K562 (cell line): ENCODE data around the gene LPIN1. TPM values are rescaled to one million over a fixed set of nuclear protein-coding genes. Genes with fewer than 3 reads are reported as not detected.

Experiments
- CREM ChIP-seq: IDR thresholded peaks from 2 replicates; pipeline ENCODE4 v1.6.1; 2014; ENCODE audit warnings: antibody characterized with exemption, low read depth
- HDAC8 ChIP-seq: fragments of 450-650 bp; IDR thresholded peaks from 2 replicates; pipeline ENCODE4 v1.6.1; 2016; ENCODE audit warnings: mild to moderate bottlenecking, missing genetic modification characterization, moderate library complexity, missing compliant biosample characterization
- HIVEP1 ChIP-seq: fragments of 250-450 bp; sonication (Bioruptor Pico); IDR thresholded peaks from 2 replicates; pipeline ENCODE4 v1.4.0; 2020; ENCODE audit warnings: mild to moderate bottlenecking
- RAD21 ChIP-seq, 2 experiments: fragments of 250-450 bp in 1 of 2; fragments of 450-650 bp in 1 of 2; sonication (Bioruptor Pico) in 1 of 2; formaldehyde crosslinking in 1 of 2; IDR thresholded peaks in 1 of 2; conservative IDR thresholded peaks in 1 of 2; 2 replicates each; pipeline versions ENCODE4 v1.4.0 to v1.8.0; 2020 to 2022; ENCODE audit warnings: mild to moderate bottlenecking in 2 of 2, moderate library complexity in 1 of 2
- SMARCA4 ChIP-seq: fragments of 450-650 bp; IDR thresholded peaks from 2 replicates; pipeline ENCODE4 v1.6.1; 2016
- TAF9B ChIP-seq: fragments of 450-650 bp; IDR thresholded peaks from 2 replicates; pipeline ENCODE4 v1.6.1; 2018; ENCODE audit warnings: mild to moderate bottlenecking; ENCODE audit not compliant: partially characterized antibody
- ZNF146 ChIP-seq: IDR thresholded peaks from one replicate; pipeline ENCODE4 v1.6.1; 2018; ENCODE audit warnings: missing compliant biosample characterization; ENCODE audit not compliant: unreplicated experiment
- ZNF830 ChIP-seq: fragments of 250-450 bp; sonication (Bioruptor Pico); IDR thresholded peaks from 2 replicates; pipeline ENCODE4 v1.5.0; 2021; ENCODE audit warnings: mild to moderate bottlenecking
- polyA plus RNA-seq, 8 experiments: library from polyadenylated mRNA; depleted of rRNA in 4 of 8; stranded (reverse) in 5 of 8; unstranded in 3 of 8; fragments of >200 nt; fragmentation: Nextera tagmentation in 2 of 8; fragmentation: Illumina TruSeq in 1 of 8; extraction: Ambion mirVana in 2 of 8; extraction: Trizol in 1 of 8; gene quantifications; 2 replicates each; pipeline versions ENCODE4 v1.2.1 to v1.2.3, GENCODE V29; 2011 to 2014; ENCODE audit warnings: inconsistent platforms in 1 of 8, missing spikeins in 1 of 8
- total RNA-seq, 7 experiments: library from RNA; depleted of rRNA in 6 of 7; stranded (reverse); fragments of >200 nt in 6 of 7; fragmentation: Illumina TruSeq in 2 of 7; extraction: Trizol in 2 of 7; gene quantifications; 2 replicates each; pipeline versions ENCODE4 v1.2.1 to v1.2.3, GENCODE V29; 2011 to 2021; ENCODE audit warnings: low replicate concordance in 1 of 7
- TF ChIP-seq, protein P1 (sequence below), 2 experiments: fragments of 450-650 bp; formaldehyde crosslinking in 1 of 2; IDR thresholded peaks; 2 replicates each; pipeline versions ENCODE4 v1.4.0 to v1.6.1; 2014 to 2020; ENCODE audit warnings: mild to moderate bottlenecking in 2 of 2, borderline replicate concordance in 1 of 2, low read depth in 1 of 2
- TF ChIP-seq, protein P2 (sequence below), 2 experiments: fragments of 450-650 bp in 1 of 2; sonication (generic) in 1 of 2; formaldehyde crosslinking in 1 of 2; IDR thresholded peaks; 2 replicates each; pipeline versions ENCODE4 v1.7.1 to v1.9.0; 2016 to 2022; ENCODE audit warnings: inconsistent platforms in 1 of 2, mild to moderate bottlenecking in 1 of 2, missing genetic modification reagents in 1 of 2

Gene LPIN1
- total and polyA plus RNA-seq, 9 of the 15 experiments (the other 6 are each of a cell fraction or from before 2014, with no cell fraction given) = 9.2 to 84.0 (median 27.8) TPM

DNA sequence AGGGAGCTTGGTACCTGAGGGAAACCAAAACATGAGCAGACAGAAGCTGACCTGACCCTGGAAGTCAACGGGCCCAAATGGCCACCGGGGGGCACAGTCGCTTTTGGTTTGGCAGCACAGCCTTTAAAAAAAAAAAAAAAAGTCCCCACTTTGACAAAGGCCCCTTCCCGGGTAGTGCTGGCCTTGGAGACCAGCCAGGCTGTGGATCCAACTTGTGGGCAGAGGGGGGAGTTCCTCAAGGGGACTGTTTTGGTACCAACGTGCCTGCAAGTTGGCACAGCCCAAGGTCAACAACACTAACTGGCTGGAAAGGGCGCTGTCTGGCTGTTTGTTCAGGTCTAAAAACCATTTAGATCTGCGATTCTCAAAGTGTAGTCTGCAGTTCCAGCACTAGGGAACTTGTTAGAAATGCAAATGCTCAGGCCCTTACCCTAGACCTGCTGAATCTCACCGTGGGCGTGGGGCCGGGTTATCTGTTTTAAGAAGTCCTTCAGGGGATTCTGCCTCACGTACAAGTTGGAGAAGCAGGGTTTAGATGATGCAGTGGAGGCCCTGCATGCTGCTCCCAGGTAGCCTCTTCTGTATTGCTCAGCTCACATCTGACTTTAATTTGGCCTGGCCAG lies 83.0 kb downstream of the LPIN1 start (continued):
- TF ChIP-seq, protein P1, sequence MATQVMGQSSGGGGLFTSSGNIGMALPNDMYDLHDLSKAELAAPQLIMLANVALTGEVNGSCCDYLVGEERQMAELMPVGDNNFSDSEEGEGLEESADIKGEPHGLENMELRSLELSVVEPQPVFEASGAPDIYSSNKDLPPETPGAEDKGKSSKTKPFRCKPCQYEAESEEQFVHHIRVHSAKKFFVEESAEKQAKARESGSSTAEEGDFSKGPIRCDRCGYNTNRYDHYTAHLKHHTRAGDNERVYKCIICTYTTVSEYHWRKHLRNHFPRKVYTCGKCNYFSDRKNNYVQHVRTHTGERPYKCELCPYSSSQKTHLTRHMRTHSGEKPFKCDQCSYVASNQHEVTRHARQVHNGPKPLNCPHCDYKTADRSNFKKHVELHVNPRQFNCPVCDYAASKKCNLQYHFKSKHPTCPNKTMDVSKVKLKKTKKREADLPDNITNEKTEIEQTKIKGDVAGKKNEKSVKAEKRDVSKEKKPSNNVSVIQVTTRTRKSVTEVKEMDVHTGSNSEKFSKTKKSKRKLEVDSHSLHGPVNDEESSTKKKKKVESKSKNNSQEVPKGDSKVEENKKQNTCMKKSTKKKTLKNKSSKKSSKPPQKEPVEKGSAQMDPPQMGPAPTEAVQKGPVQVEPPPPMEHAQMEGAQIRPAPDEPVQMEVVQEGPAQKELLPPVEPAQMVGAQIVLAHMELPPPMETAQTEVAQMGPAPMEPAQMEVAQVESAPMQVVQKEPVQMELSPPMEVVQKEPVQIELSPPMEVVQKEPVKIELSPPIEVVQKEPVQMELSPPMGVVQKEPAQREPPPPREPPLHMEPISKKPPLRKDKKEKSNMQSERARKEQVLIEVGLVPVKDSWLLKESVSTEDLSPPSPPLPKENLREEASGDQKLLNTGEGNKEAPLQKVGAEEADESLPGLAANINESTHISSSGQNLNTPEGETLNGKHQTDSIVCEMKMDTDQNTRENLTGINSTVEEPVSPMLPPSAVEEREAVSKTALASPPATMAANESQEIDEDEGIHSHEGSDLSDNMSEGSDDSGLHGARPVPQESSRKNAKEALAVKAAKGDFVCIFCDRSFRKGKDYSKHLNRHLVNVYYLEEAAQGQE (IDR thresholded peaks at IDR 0.05; ENCODE audit: borderline replicate concordance) = peak; percentile 69; the same call in 1 of the 2 replicates
- TF ChIP-seq, protein P1 (CRISPR knock-in tag; IDR thresholded peaks at IDR 0.05; ENCODE audit: low read depth) = no peak
- TF ChIP-seq HDAC8 (tag) (no peak), SMARCA4 (no peak), HIVEP1 (no peak), ZNF830 (no peak), RAD21 (CRISPR knock-in tag; conservative IDR thresholded peaks at IDR 0.05 in 1 of 2, IDR thresholded peaks at IDR 0.05 in 1 of 2) (peak; percentile 82 to 87), CREM (no peak), ZNF146 (no peak), TAF9B (no peak)
- TF ChIP-seq, protein P2, sequence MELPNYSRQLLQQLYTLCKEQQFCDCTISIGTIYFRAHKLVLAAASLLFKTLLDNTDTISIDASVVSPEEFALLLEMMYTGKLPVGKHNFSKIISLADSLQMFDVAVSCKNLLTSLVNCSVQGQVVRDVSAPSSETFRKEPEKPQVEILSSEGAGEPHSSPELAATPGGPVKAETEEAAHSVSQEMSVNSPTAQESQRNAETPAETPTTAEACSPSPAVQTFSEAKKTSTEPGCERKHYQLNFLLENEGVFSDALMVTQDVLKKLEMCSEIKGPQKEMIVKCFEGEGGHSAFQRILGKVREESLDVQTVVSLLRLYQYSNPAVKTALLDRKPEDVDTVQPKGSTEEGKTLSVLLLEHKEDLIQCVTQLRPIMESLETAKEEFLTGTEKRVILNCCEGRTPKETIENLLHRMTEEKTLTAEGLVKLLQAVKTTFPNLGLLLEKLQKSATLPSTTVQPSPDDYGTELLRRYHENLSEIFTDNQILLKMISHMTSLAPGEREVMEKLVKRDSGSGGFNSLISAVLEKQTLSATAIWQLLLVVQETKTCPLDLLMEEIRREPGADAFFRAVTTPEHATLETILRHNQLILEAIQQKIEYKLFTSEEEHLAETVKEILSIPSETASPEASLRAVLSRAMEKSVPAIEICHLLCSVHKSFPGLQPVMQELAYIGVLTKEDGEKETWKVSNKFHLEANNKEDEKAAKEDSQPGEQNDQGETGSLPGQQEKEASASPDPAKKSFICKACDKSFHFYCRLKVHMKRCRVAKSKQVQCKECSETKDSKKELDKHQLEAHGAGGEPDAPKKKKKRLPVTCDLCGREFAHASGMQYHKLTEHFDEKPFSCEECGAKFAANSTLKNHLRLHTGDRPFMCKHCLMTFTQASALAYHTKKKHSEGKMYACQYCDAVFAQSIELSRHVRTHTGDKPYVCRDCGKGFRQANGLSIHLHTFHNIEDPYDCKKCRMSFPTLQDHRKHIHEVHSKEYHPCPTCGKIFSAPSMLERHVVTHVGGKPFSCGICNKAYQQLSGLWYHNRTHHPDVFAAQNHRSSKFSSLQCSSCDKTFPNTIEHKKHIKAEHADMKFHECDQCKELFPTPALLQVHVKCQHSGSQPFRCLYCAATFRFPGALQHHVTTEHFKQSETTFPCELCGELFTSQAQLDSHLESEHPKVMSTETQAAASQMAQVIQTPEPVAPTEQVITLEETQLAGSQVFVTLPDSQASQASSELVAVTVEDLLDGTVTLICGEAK (IDR thresholded peaks at IDR 0.05) = no peak
- TF ChIP-seq, protein P2 (CRISPR knock-in tag; IDR thresholded peaks at IDR 0.05) = no peak
